HG03432 (cell line): ENCODE measurements around the gene ARTN.

Experiments used
- ATAC-seq: cut with Tn5 transposase; IDR thresholded peaks from one replicate; pipeline ENCODE4 v1.9.1; 2021; ENCODE audit warnings: mild to moderate bottlenecking, moderate library complexity; ENCODE audit not compliant: unreplicated experiment

ARTN gene

GRCh38 chr1:43924516-43924915, 9.1 kb upstream of the ARTN start:
- no peak for ATAC-seq

- ATAC-seq: no peak
Observed at GRCh38 chr1:43925846-43926245, 7.8 kb upstream of the ARTN start.

- no peak for ATAC-seq
Observed at GRCh38 chr1:43930168-43930948, 3.2 kb upstream of the ARTN start.

- no peak for ATAC-seq
Observed at GRCh38 chr1:43930949-43931275, 2.7 kb upstream of the ARTN start.

GRCh38 chr1:43931711-43932660, 1.6 kb upstream of the ARTN start:
- no peak for ATAC-seq

GRCh38 chr1:43932786-43933385, 715 bp upstream of the ARTN start:
- no peak for ATAC-seq

GRCh38 chr1:43934101-43934985, 742 bp downstream of the ARTN start:
- peak; percentile 42 for ATAC-seq

GRCh38 chr1:43934986-43935324, 1.4 kb downstream of the ARTN start:
- ATAC-seq: no peak

GRCh38 chr1:43935711-43936427, 2.3 kb downstream of the ARTN start:
- no peak for ATAC-seq

- no peak for ATAC-seq
Observed at GRCh38 chr1:43936431-43937151, 3.0 kb downstream of the ARTN start.

- no peak for ATAC-seq
Observed at GRCh38 chr1:43937179-43937865, 3.7 kb downstream of the ARTN start.

- no peak for ATAC-seq
Observed at GRCh38 chr1:43938383-43938782, 4.8 kb downstream of the ARTN start.

GRCh38 chr1:43938892-43939587, 5.4 kb downstream of the ARTN start:
- ATAC-seq: no peak

- no peak for ATAC-seq
Observed at GRCh38 chr1:43942411-43942810, 8.8 kb downstream of the ARTN start.

GRCh38 chr1:43944860-43945259, 11.3 kb downstream of the ARTN start:
- no peak for ATAC-seq

- no peak for ATAC-seq
Observed at GRCh38 chr1:43945674-43946235, 12.2 kb downstream of the ARTN start.

- ATAC-seq: peak; percentile 93
Observed at GRCh38 chr1:43946236-43947060, 12.8 kb downstream of the ARTN start, which contains the start of gene IPO13. IPO13 (plus strand) TSS chr1:43946950; CDS start chr1:43947601, 651 bp downstream.
